NCI-H2107 treated with DMSO at 0.1 percent for 48 hours (cell line): ENCODE measurements around the gene RFC3.
"Not testable (repeated sequence)": the region's sequence is repeated elsewhere in the genome, so short reads cannot be mapped to it uniquely, and the experiment has no call there.

Source experiments
- DNase-seq: peaks from one replicate; lab custom pipeline; 2025; ENCODE audit not compliant: unreplicated experiment; lab: John Stamatoyannopoulos, UW

RFC3 gene

DNA sequence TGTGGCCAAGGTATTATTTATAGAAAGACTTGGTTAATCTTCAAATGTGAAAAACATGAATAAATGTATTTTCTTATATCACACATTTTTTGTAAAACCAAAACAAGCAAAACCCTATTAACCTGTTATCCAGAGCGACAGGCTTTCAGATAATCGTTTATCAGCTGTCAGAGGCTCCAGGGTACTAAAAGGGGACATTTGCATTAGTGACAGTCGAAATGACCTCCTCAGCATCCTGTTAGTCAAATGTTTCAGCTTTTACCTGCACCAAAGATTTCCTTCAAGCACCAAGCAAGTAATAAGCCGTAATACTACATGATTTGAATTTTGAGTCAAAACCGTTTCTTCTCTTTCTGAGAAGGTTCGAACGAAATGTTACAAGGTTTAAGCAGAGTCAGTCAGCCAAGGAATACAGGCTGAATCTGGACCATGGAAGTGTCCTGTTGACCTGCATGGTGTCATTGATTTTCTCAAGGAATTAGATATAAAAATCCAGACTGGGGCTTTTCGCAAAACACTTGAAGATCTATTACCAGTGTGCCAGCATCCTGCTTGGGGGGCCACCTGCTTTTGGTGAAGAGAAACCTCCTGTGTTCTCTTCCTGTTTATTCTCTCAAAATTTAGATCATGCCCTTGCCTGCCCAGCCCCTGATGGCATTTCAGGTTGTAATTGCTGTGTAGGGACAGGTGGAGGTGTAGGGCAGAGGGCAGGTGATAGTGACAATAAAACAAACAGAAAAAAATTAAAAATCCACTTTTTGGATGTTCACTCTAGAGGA is 11.3 kb upstream of the RFC3 start:
- no peak for DNase-seq

DNA sequence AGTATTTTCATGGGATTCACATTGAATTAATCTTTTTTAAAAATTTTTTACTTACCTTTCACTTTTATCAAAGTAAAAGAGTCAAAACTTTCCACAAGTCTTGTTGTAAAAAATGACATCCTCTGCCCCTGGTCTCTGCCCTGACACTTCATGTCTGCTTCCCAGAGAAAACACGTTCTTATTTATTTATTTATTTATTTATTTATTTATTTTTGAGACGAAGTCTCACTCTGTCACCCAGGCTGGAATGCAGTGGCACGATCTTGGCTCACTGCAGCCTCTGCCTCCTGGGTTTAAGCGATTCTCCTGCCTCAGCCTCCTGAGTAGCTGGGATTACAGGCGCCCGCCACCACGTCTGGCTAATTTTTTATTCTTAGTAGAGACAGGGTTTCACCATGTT is 5.1 kb upstream of the RFC3 start:
- not testable (repeated sequence) for DNase-seq

DNA sequence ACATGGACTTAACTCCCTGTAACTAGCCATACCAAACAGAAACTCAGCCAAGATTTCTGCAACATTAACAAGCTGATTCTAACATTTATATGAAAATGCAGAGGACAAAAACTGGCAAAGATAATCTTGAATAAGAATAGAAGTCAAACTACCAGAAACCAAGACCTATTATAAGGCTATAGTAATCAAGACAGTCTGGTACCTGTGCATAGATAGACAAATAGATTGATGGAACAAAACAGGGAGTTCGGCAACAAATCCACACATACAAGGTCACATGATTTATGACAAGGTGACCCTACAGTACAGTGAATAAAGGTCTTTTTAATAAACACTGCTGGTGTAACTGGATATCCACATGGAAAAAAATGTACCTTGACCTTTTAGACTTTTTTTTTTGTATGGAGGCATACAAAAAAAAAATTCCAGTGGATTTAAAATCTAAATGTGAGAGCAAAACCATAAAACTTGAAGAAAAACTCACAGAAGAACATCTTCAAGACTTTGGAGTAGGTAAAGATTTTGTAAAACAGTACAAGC is 2.9 kb upstream of the RFC3 start:
- DNase-seq, result no peak

DNA sequence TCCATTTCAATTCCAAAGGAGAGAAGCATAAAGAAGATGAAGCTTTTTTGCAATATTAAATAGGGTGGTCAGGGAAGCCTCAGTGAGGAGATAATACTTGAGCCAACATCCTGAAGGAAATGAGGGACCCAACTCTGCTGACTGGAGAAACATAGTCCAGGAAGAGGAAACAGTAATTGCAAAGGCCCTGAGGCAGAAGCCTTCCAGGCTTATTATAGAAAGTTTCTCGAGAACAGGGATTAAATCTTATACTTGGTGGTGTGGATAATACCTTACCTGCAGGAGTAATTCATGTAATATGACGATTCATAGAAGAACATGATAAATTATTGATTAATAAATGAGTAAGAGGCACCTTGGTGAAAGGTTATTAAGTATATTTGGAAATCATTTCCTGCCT is 1.0 kb upstream of the RFC3 start:
- no peak for DNase-seq

DNA sequence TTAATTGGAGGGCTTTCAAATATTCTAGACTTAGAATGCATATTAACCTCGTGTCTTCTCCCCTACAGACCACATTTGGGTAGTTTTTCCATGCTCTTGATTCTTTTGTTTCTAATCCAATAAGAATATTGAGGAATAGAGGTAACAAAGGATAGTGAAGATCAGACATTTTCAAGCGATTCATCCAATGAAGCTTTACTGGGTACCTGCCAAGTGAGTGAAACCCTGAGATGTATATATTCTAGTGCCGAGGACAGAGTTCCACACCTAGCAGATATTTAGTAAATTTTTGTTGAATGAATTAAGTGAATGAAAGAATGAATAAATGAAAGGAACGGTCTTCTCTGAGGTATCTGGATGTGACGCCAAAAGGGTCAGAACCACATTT is 442 bp upstream of the RFC3 start:
- no peak for DNase-seq

DNA sequence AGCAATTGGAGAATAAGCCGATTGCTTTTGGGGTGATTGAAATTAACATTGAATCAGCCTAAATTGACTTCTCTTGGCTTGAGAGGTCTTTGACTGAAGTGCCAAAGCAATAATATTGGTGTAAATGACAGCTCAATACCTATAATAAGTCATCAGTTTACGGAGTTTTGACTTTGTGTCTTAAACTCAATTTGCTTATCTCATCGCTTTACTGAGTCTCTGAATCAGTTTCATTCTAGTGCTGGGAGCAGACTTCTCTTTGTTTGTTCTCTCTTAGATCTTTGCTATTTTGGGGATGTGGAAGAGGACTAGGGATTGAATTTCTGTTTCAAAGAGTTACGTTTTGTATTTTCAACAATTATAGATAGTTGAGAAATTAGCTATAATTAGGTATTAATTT is 7.1 kb downstream of the RFC3 start:
- DNase-seq, result no peak

DNA sequence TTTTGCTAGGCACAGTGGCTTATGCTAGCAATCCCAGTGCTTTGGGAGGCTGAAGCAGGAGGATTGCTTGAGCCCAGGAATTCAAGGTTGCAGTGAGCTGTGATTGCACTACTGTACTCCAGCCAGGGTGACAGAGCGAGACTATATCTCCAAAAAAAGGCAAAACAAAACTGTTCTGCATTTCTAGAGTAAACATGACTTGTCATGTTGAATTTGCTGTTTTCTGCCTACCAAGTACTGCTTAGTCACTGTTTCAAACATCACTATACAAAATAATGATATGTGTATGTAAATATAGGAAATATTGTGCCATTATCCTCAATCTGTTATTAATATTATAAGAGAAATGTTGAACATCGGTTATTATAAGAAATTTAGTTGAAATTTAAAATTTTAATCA is 9.2 kb downstream of the RFC3 start:
- DNase-seq, result no peak

DNA sequence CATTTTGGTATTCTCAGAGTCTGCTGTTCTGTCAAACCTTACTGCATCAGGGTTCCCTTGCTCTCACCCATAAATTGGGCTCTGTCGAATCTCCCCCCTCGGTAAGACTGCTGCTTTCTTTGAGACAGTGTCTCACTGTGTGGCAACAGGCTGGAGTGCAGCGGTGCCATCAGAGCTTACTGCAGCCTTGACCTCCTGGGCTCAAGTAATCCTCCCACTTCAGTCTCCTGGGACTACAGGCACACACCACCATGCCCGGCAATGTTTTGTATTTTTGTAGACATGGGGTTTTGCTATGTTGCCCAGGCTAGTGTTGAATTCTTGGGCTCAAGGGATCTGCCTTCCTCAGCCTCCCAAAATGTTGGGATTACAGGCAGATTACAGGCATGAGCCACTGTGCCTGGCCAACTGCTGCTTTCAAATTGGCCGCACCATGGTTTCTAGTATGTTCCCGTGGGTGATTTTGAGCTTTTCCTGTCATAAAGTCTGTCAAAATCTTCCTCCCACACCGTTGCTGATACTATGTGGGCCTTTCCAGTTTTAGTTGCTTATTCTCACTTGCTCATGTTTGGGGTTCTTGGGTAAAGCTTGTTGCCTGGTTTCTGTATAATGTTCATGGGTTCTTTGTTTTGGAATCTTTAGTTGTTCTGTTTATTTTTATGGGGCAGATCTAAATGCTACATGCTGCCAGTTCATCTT is 10.6 kb downstream of the RFC3 start:
- no peak for DNase-seq

DNA sequence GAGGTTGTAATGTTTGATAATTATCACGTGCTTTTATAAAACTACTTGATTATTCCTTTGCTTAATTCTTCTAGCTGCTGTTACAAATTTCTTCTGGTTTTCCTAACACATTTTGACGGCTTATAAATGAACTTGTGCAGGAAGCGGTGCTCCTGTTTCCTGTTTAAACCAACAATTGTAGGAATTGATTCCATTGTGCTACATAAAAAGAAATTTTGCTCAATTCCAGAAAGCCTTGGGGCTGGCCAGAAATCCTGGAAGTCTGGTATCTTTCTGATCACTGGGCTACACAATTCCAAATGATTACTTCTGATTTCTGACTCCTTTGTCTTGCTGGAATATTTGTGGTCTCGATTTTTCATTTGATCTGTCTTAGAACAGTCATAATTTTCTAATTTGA is 14.9 kb downstream of the RFC3 start:
- no peak for DNase-seq

DNA sequence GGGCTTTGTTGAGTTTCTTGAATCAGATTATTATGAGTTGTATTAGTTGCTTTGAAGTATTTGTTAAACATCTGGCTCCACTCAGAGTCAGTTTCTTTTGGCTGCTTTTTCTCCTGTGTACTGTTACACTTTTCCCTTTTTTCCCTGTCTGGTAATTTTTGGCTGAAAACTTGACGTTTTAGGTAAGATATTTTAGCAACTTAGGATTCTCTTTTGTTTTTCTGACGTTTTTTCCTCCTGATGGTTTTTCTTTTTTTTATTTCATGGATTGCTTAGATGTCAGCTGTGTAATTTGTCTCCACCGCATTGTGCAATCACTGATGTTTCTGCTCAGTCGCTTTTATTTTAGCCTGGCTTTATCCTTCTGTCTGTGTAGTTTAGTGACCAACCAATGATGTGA is 20.7 kb downstream of the RFC3 start:
- no peak for DNase-seq

DNA sequence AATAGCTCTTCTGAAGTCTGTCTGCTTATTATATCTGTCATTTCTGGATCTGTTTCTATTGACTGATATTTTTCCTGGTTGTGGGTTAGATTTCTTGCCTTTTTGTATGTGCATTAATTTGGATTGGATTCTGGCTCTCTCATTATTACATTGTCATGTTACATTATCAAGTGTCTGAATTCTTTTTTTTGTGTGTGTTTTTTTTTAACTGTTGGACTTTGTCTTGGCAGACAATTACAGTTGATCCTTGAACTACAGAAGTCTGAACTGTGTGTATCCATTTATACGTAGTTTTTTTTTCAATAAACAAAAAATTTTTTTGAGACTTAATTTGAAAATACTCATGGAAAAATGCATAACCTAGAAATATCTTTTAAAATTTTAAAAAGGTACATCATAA is 22.5 kb downstream of the RFC3 start:
- DNase-seq, result no peak

DNA sequence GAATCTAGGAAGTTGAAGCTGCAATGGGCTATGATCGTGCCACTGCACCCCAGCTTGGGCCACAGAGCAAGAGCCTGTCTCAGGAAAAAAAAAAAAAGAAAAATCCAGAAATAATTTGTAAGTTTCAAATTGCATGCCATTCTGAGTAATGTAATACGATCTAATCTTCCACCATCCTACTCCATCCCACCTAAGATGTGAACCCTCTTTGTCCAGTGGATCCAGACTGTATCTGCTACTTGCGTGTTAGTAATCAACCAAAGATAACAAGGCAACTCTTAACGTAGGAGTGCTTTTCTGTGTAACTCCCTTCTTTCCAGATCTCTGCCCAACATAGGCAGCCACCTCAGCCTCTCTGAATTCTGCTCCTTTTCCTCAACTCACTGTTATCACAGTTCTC is 24.3 kb downstream of the RFC3 start:
- DNase-seq, result no peak

DNA sequence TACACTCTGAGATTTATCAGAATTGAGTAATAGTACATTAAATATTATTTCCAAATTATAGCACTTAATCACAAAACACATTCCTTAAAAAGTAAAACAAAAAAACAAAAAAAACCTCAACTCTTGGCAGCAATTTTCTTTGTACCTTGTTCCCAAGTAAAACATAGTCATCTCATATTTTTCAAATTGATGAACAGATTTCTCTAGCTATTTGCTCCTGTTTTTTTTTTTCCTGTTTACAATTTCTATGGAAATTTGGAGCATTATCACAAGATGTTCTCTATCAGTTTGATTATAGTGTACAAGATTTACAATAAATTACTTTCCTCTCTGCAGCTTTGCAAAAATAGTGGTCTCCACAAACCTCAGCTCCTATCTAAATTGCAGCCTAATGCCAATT is 25.0 kb downstream of the RFC3 start:
- no peak for DNase-seq

DNA sequence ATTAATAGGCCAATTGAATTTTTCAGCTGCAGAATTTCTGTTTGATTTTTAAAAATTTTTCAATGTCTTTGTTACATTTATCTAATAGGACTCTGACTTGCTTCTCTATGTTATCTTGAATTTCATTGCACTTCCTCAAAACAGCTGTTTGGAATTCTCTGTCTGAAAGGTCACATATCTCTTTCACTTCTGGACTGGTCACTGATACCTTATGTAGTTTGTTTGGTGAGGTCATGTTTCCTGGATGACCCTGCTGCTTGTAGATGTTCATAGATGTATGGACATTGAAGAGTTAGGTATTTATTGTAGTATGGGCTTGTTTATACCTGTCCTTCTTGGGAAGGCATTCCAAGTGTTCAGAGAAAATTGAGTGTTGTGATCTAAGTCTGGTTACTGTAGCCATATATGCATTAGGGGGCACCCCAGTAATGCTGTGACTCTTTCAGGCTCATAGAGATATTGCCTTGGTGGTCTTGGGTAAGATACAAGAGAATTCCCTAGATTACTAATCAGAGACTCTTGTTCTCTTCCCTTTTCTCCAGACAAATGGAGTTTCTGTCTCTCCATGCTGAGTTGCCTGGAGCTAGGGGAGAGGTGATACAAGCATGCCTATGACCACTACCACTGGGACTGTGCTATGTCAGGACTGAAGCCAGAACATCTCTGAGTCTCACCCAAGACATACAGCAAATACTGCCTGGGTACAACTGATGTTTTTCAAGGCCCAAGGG is 27.8 kb downstream of the RFC3 start:
- DNase-seq, result no peak

DNA sequence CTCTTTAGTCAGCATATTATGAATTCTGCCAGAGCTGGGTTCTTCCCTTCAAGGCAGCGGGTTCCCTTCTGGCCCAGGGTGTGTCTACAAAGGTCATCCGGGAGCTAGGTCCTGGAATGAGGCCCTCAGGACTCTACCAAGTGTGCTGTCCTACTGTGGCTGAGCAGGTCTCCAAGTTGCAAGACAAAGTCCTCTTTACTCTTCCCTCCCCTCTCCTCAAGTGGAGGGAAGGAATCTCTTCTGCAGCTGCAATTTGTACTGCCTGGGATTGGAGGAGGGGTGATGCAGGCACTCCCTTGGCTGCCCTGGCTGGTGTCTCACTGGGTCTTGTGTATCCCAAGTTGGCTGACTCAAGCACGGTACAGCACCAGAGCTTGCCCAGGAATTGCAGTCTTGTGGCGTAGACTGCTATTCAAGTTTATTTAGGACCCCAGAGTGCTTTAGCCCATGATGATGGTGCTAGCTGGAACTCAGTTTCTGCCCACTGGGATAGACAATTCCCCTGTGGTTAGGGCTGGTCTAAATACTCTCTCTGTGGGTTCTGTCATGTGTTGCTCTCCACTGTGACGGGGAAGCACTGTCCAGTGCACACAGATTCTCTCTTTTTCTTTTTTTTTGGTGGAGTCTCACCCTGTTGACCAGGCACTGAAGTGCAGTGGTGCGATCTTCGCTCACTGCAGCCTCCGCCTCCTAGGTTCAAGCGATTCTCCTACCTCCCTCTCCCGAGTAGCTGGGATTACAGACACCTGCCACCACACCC is 28.5 kb downstream of the RFC3 start:
- no peak for DNase-seq

DNA sequence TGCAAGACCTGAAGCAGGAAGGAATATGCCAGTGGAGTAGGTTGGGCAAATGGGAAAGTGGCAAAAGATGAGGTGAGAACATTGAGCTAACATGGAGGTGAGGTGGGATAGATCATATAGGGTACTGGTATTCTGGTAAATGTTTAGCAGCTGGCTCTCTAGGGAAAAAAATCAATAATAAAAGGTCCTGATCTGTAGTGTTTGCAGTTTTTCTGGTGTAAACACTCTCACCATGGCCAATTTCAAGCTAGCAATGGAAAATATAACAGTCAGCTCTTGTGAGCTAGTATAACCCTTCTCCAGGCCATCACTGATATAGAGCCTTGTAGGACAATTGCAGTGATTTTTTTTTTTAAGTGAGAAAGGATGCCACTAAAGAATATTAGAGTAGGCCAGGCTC is 31.3 kb downstream of the RFC3 start:
- no peak for DNase-seq

DNA sequence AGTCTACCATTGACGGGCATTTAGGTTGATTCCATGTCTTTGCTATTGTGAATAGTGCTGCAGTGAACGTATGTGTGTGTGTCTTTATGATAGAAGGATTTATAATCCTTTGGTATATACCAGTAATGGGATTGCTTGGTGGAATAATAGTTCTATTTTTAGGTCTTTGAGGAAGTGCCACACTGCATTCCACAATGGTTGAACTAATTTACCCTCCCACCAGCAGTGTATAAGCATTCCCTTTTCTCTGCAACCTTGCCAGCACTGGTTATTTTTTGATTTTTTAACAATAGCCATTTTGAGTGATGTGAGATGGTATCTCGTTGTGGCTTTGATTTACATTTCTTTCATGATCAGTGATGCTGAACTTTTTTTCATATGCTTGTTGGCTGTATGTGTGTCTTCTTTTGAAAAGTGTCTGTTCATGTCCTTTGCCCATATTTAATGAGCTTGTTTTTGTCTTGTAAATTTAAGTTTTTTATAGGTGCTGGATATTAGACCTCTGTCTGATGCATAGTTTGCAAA is 37.5 kb downstream of the RFC3 start:
- no peak for DNase-seq

DNA sequence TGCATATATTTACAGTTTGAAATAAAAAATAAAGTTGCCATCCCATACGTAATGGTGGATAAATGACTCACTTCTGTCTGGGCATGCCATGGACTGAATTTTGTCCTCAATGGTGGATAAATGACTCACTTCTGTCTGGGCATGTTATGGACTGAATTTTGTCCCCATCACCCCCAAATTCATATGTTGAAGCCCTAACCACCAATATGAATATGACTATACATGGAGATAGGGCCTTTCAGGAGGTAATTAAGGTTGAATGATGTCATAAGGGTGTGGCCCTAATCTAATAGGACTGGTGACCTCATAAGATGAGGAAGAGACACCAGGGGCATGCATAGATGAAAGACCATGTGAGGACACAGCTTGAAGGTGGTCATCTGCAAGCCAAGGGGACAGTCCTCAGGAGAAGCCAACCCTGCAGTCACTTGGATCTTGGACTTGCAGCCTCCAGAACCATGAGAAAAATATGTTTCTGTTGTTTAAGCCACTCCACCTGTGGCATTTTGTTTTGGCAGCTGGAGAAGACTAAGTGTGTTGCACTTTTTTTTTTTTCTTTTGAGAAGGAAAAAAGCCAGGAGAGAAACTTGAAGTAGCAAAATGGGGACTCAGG is 41.8 kb downstream of the RFC3 start:
- no peak for DNase-seq

DNA sequence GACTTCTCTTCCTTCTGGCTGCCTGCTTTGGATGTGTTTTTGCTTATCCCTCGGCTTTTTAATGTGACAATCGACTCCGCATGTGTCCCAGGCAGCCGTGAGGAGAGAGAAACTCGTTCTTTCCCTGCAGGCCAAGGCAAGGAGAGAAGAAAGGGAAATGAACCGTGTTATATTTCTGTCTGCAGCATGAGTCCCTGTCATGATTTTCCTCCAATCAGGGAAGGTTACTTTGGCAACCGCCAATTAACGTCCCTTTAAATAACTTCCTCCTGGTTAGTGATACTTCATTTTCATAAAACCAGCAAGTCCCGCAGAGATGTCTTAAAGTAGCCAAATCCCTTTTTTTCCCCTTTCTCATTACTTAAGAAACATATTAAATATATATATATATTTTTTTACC is 42.6 kb downstream of the RFC3 start:
- no peak for DNase-seq

DNA sequence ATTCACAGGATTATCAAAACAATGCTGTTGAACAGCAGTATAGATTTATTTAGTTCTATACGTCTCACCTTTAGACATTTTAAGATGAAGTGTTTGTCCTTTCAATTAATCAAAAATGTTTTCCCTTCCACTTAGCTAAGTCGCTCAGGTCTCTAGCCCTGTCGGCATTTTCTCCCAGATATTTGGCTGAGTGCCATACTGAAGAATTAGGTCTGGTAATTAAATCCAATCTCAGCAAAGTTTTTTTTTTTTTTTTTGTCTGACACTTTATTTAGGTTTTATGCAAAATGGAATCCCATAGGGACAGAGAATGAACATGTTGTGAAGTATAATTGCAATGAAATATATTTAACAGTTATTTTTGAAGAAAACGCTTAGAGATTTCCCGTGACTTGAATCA is 44.1 kb downstream of the RFC3 start:
- no peak for DNase-seq
